A549 (cell line): ENCODE results near the gene ZNF195. TPM values are rescaled to one million over a fixed set of nuclear protein-coding genes. Genes with fewer than 3 reads are reported as not detected.

ENCODE experiments used
- ATAC-seq, 2 experiments: fragments of 200-7000 bp in 1 of 2; fragments of >200 bp in 1 of 2; cut with Nextera tagmentation in 1 of 2; cut with Tn5 transposase in 1 of 2; 3 replicates each; pipeline versions ENCODE4 v1.8.0 to v1.9.1; 2018 to 2020; ENCODE audit warnings: mild to moderate bottlenecking in 1 of 2, moderate library complexity in 1 of 2
- CTCF ChIA-PET: fragments of 300-600 bp; sonication (Branson Sonifier 250); formaldehyde crosslinking; extraction: SDS; loops from one replicate; lab custom pipeline; 2021; ENCODE audit warnings: antibody characterized with exemption, inconsistent platforms; lab: Yijun Ruan, JAX
- POLR2A ChIA-PET: fragments of 350-600 bp; formaldehyde crosslinking; extraction: SDS; loops from one replicate; lab custom pipeline; 2021; ENCODE audit warnings: antibody characterized with exemption, inconsistent platforms; lab: Yijun Ruan, JAX
- DNase-seq, 2 experiments: peaks; one replicate each; pipeline versions ENCODE4 v3.0.0 to v3.0.0-alpha.2; 2011 to 2016; ENCODE audit warnings: low read depth in 1 of 2, low spot score in 1 of 2
- FAIRE-seq: peaks from 2 replicates; lab custom pipeline; 2011; peaks lifted over from hg19 to GRCh38; lab: Jason Lieb, UNC
- H3K27ac ChIP-seq, 2 experiments: fragments of >200 bp; sonication (Bioruptor Twin); formaldehyde crosslinking; 3 replicates each; pipeline ENCODE4 v1.5.1; 2016 to 2017
- H3K4me1 ChIP-seq: fragments of >200 bp; sonication (Bioruptor Twin); formaldehyde crosslinking; 3 replicates; pipeline ENCODE4 v1.6.1; 2016
- H3K4me2 ChIP-seq: fragments of >200 bp; sonication (Bioruptor Twin); formaldehyde crosslinking; 3 replicates; pipeline ENCODE4 v1.6.1; 2016
- H3K4me3 ChIP-seq: fragments of >200 bp; sonication (Bioruptor Twin); formaldehyde crosslinking; 3 replicates; pipeline ENCODE4 v1.5.1; 2016
- H3K9me3 ChIP-seq: fragments of >200 bp; sonication (Bioruptor Twin); formaldehyde crosslinking; 3 replicates; pipeline ENCODE4 v1.6.1; 2016
- ATOH8 ChIP-seq: fragments of 250-450 bp; sonication (Bioruptor Pico); IDR thresholded peaks from 2 replicates; pipeline ENCODE4 v1.5.0; 2020; ENCODE audit warnings: low read depth, mild to moderate bottlenecking, moderate library complexity
- BCL3 ChIP-seq: fragments of >200 bp; sonication (Bioruptor Twin); formaldehyde crosslinking; IDR thresholded peaks from 3 replicates; pipeline ENCODE4 v1.6.1; 2016
- BHLHE40 ChIP-seq: IDR thresholded peaks from 2 replicates; pipeline ENCODE4 v1.6.1; 2012; ENCODE audit warnings: low read depth, low read length, inconsistent platforms
- CBX2 ChIP-seq: fragments of 200-600 bp; sonication (generic); IDR thresholded peaks from 2 replicates; pipeline ENCODE4 v1.6.1; 2016; ENCODE audit warnings: low read depth, mild to moderate bottlenecking, borderline replicate concordance
- CHD4 ChIP-seq: fragments of 200-600 bp; sonication (generic); IDR thresholded peaks from 2 replicates; pipeline ENCODE4 v1.6.1; 2016; ENCODE audit warnings: antibody characterized with exemption, mild to moderate bottlenecking, borderline replicate concordance
- CTCF ChIP-seq: fragments of >200 bp; sonication (Bioruptor Twin); formaldehyde crosslinking; IDR thresholded peaks from 3 replicates; pipeline ENCODE4 v1.5.1; 2016
- EHF ChIP-seq: fragments of 250-450 bp; sonication (Bioruptor Pico); IDR thresholded peaks from 2 replicates; pipeline ENCODE4 v1.5.0; 2020; ENCODE audit warnings: mild to moderate bottlenecking
- ELK1 ChIP-seq: fragments of 150-350 bp; IDR thresholded peaks from 2 replicates; pipeline ENCODE4 v1.6.1; 2014; ENCODE audit warnings: low read depth, mild to moderate bottlenecking, low read length
- FOXS1 ChIP-seq: fragments of 250-450 bp; sonication (Bioruptor Pico); IDR thresholded peaks from 2 replicates; pipeline ENCODE4 v1.5.0; 2020; ENCODE audit warnings: mild to moderate bottlenecking, moderate library complexity
- HDAC2 ChIP-seq: fragments of 200-600 bp; sonication (generic); IDR thresholded peaks from 2 replicates; pipeline ENCODE4 v1.6.1; 2016
- HEYL ChIP-seq: fragments of 250-450 bp; sonication (Bioruptor Pico); IDR thresholded peaks from 2 replicates; pipeline ENCODE4 v1.8.0; 2021; ENCODE audit warnings: mild to moderate bottlenecking, moderate library complexity
- HMGXB4 ChIP-seq: fragments of 250-450 bp; sonication (Bioruptor Pico); IDR thresholded peaks from 2 replicates; pipeline ENCODE4 v1.5.0; 2021; ENCODE audit warnings: mild to moderate bottlenecking, moderate library complexity, borderline replicate concordance
- HOXB5 ChIP-seq: fragments of 250-450 bp; sonication (Bioruptor Pico); IDR thresholded peaks from 2 replicates; pipeline ENCODE4 v1.5.0; 2020; ENCODE audit warnings: mild to moderate bottlenecking, moderate library complexity
- JUN ChIP-seq, 2 experiments: fragments of >200 bp; sonication (Bioruptor Twin); formaldehyde crosslinking; IDR thresholded peaks; 2 replicates in 1 of 2; 3 replicates in 1 of 2; pipeline ENCODE4 v1.6.1; 2016 to 2017
- MAFK ChIP-seq: fragments of 450-650 bp; IDR thresholded peaks from 2 replicates; pipeline ENCODE4 v1.6.1; 2014; ENCODE audit not compliant: partially characterized antibody
- MAX ChIP-seq: IDR thresholded peaks from 2 replicates; pipeline ENCODE4 v1.6.1; 2012
- MAZ ChIP-seq: fragments of 150-350 bp; IDR thresholded peaks from 2 replicates; pipeline ENCODE4 v1.6.1; 2014; ENCODE audit warnings: antibody characterized with exemption, low read depth, low read length, borderline replicate concordance
- NR3C1 ChIP-seq: fragments of >200 bp; sonication (Bioruptor Twin); formaldehyde crosslinking; IDR thresholded peaks from 3 replicates; pipeline ENCODE4 v1.6.1; 2017
- PHF8 ChIP-seq: fragments of 200-600 bp; sonication (generic); IDR thresholded peaks from 2 replicates; pipeline ENCODE4 v1.6.1; 2016; ENCODE audit warnings: low read depth, mild to moderate bottlenecking, antibody characterized with exemption, moderate library complexity, borderline replicate concordance
- RFX5 ChIP-seq: fragments of 450-650 bp; IDR thresholded peaks from 2 replicates; pipeline ENCODE4 v1.7.1; 2014; ENCODE audit warnings: antibody characterized with exemption, mild to moderate bottlenecking, moderate library complexity
- RNF2 ChIP-seq: fragments of 200-600 bp; sonication (generic); IDR thresholded peaks from 2 replicates; pipeline ENCODE4 v1.6.1; 2016; ENCODE audit warnings: low read depth, mild to moderate bottlenecking, antibody characterized with exemption, moderate library complexity, borderline replicate concordance
- TP53 ChIP-seq: fragments of 250-450 bp; sonication (Bioruptor Pico); IDR thresholded peaks from 2 replicates; pipeline ENCODE4 v1.5.0; 2021; ENCODE audit warnings: mild to moderate bottlenecking, moderate library complexity
- ZFP36 ChIP-seq: fragments of 450-650 bp; IDR thresholded peaks from 2 replicates; pipeline ENCODE4 v1.6.1; 2014; ENCODE audit warnings: borderline replicate concordance; ENCODE audit not compliant: partially characterized antibody
- WGBS: methylation state at CpG from one replicate; pipeline ENCODE4 v1.1.6; 2017; ENCODE audit errors: missing lambda C conversion rate; 5-methylcytosine and 5-hydroxymethylcytosine counted together
- polyA plus RNA-seq, 4 experiments: library from polyadenylated mRNA; depleted of rRNA in 3 of 4; stranded (reverse); fragments of >200 nt; fragmentation: RNase III in 1 of 4; extraction: RNeasy Plus Mini Kit Qiagen cat#74134 plus additional on column Dnase treatment in 1 of 4; gene quantifications; 2 replicates in 3 of 4; 3 replicates in 1 of 4; pipeline ENCODE4 v1.2.3, GENCODE V29; 2011 to 2017

Gene ZNF195
- polyA plus RNA-seq, 2 of the 4 experiments (the other 2 are of a cell fraction), result 17.3 to 30.9 TPM

GRCh38 chr11:3353066-3353465 is 25.9 kb downstream of the ZNF195 start:
- ATAC-seq, result no peak
- WGBS, result 52% methylated on average over 5 of the region's 5 CpGs
- CTCF ChIA-PET, result no interaction called here

GRCh38 chr11:3347127-3347526 is 31.8 kb downstream of the ZNF195 start:
- H3K4me2 ChIP-seq, result no peak overlapping the region
- CTCF ChIA-PET, result interaction anchor here (0.8 kb wide), 1 partner anchor 9 kb away, joined by 3 read pairs; no protein-coding TSS in a partner anchor
- no peak for ATAC-seq
- 0% methylated on average over 1 of the region's 1 CpG for WGBS
- H3K4me3 ChIP-seq, result no peak overlapping the region
- H3K9me3 ChIP-seq, result peaks cover 73% of the 10 kb centered on the region
- POLR2A ChIA-PET, result no interaction called here
- TF ChIP-seq CHD4 (no peak), ZFP36 (no peak), CBX2 (no peak), FOXS1 (no peak), BHLHE40 (no peak), ELK1 (no peak), MAX (no peak), TP53 (no peak), BCL3 (no peak), HEYL (CRISPR knock-in tag) (no peak), EHF (CRISPR knock-in tag) (no peak)
- no peak overlapping the region for H3K27ac ChIP-seq
- no peaks in the 10 kb centered on the region for H3K4me1 ChIP-seq
- FAIRE-seq, result no peak
- DNase-seq, result no peak

More at GRCh38 chr11:3353066-3353465, 25.9 kb downstream of the ZNF195 start:
- FAIRE-seq (no peak), DNase-seq (no peak)
- TF ChIP-seq CTCF, result no peak
- no peak for TF ChIP-seq HDAC2
- TF ChIP-seq MAFK, result no peak
- TF ChIP-seq JUN (IDR thresholded peaks at IDR 0.05), result no peak
- H3K9me3 ChIP-seq, result peaks cover 86% of the 10 kb centered on the region
- no peak overlapping the region for H3K4me3 ChIP-seq
- no peak overlapping the region for H3K4me2 ChIP-seq
- H3K4me1 ChIP-seq, result no peaks in the 10 kb centered on the region
- no peak overlapping the region for H3K27ac ChIP-seq
- POLR2A ChIA-PET, result no interaction called here

- ChIA-PET CTCF (interaction anchor here (0.8 kb wide), 1 partner anchor 10 kb away, joined by 3 read pairs; no protein-coding TSS in a partner anchor), POLR2A (no interaction called here)
- peaks cover 76% of the 10 kb centered on the region for H3K9me3 ChIP-seq
- no peak for FAIRE-seq
- ATAC-seq, result no peak
- WGBS, result 59% methylated on average over 9 of the region's 9 CpGs
- no peak overlapping the region for H3K4me3 ChIP-seq
- H3K4me1 ChIP-seq, result no peaks in the 10 kb centered on the region
- H3K4me2 ChIP-seq, result no peak overlapping the region
- no peak overlapping the region for H3K27ac ChIP-seq
- no peak for DNase-seq
- TF ChIP-seq HMGXB4 (CRISPR knock-in tag), result no peak
- no peak for TF ChIP-seq ATOH8 (CRISPR knock-in tag)
- TF ChIP-seq MAFK, result no peak
- TF ChIP-seq PHF8, result no peak
- no peak for TF ChIP-seq MAZ
- no peak for TF ChIP-seq EHF (CRISPR knock-in tag)
- TF ChIP-seq BCL3, result no peak
- no peak for TF ChIP-seq JUN (IDR thresholded peaks at IDR 0.05)
- TF ChIP-seq HOXB5 (CRISPR knock-in tag), result no peak
- no peak for TF ChIP-seq MAX
- no peak for TF ChIP-seq NR3C1
- TF ChIP-seq RFX5, result no peak
- no peak for TF ChIP-seq RNF2
These were observed 32.4 kb downstream of the ZNF195 start for GRCh38 chr11:3346587-3346986.
